ENCODE data around the gene SLC16A11. TPM values are rescaled to one million over a fixed set of nuclear protein-coding genes. Genes with fewer than 3 reads are reported as not detected.
A peak's percentile ranks its signal among the peaks of the same experiment; 100 is the strongest.

Gene SLC16A11
- total and polyA plus RNA-seq, 10 of the 15 experiments (the other 5 are each of a cell fraction or from before 2014, with no cell fraction given) = 0.11 to 2.7 (median 0.84) TPM

GRCh38 chr17:7014261-7014994, 29.5 kb downstream of the SLC16A11 start (continued):
- TF ChIP-seq PBX3 (IDR thresholded peaks at IDR 0.05; ENCODE audit: insufficient replicate concordance, low read depth, low read length) = no peak
- TF ChIP-seq ZNF207 (IDR thresholded peaks at IDR 0.05; ENCODE audit: borderline replicate concordance) = no peak
- TF ChIP-seq SIX5 (IDR thresholded peaks at IDR 0.05; ENCODE audit: low read depth, low read length, severe bottlenecking) = no peak
- TF ChIP-seq ZBTB33 (IDR thresholded peaks at IDR 0.05) = no peak
- TF ChIP-seq KDM1A (IDR thresholded peaks at IDR 0.05; ENCODE audit: borderline replicate concordance) = no peak
- no peak for TF ChIP-seq ZZZ3 (IDR thresholded peaks at IDR 0.05; ENCODE audit: control insufficient read depth, insufficient read length, low read depth)
- TF ChIP-seq CHD2 (IDR thresholded peaks at IDR 0.05; ENCODE audit: borderline replicate concordance, low read depth, low read length) = no peak

GRCh38 chr17:7011942-7012254, 32.0 kb downstream of the SLC16A11 start:
- no peak for DNase-seq (ENCODE audit: low read depth, low spot score)
- H3K9me3 ChIP-seq (replicated peaks; ENCODE audit: control insufficient read depth, insufficient read depth, low read length) = no peaks in the 10 kb centered on the region
- in situ Hi-C loops (cut with MboI) (loop anchor here (5.0 kb wide), 1 partner anchor 360 kb away; the partner anchor contains the start of genes C17orf100 and MED31), intact Hi-C loops (cut with micrococcal nuclease; ENCODE audit: unreplicated experiment) (loop anchor here (10.0 kb wide), 1 partner anchor 257 kb away; the partner anchor contains the start of gene XAF1)
- H3K9ac ChIP-seq (ENCODE audit: control insufficient read depth, insufficient read depth, low read length) = peak overlapping the region; percentile 96
- WGBS (ENCODE audit: insufficient coverage, insufficient replicate concordance, low lambda C conversion rate, missing lambda C conversion rate) = 0% methylated on average over 6 of the region's 6 CpGs
- ChIA-PET RAD21 (ENCODE audit: unreplicated experiment) (interaction anchor here (0.6 to 2.2 kb wide), 3 partner anchors 10 to 122 kb away, joined by 3 to 10 read pairs (median 3); no protein-coding TSS in a partner anchor), POLR2A (interaction anchor here (0.6 to 2.4 kb wide), 3 partner anchors 10 to 24 kb away, joined by 3 to 16 read pairs (median 6); partner anchors contain the start of gene SLC16A13), CTCF (interaction anchor here (0.6 to 15.9 kb wide), 6 partner anchors 6 to 168 kb away, joined by 3 to 237 read pairs (median 6); a partner anchor contains a TSS), SMC1A (ENCODE audit: uncharacterized antibody, unreplicated experiment) (interaction anchor here (4.0 kb wide), 1 partner anchor 9 kb away, joined by 15 read pairs; no protein-coding TSS in a partner anchor)
- H3K27me3 ChIP-seq (replicated peaks in 1 of 2; ENCODE audit: control insufficient read depth in 2 of 2, insufficient read depth in 2 of 2, low read length in 1 of 2) = no peaks in the 10 kb centered on the region
- peak overlapping the region; percentile 99 for H2AFZ ChIP-seq (ENCODE audit: control insufficient read depth, low read depth, low read length)
- peak overlapping the region; percentile 75 for H3K4me2 ChIP-seq (ENCODE audit: control insufficient read depth, insufficient read depth)
- ATAC-seq = no peak
- peak overlapping the region; percentile 100 for H3K4me3 ChIP-seq
- FAIRE-seq = no peak
- no peak for TF ChIP-seq ZNF217 (IDR thresholded peaks at IDR 0.05)
- 0 out of 2 replicates have a peak, but pooled peaks have one; percentile 7 for TF ChIP-seq FOXM1 (IDR thresholded peaks at IDR 0.05; ENCODE audit: low read depth, low read length)
- no peak for TF ChIP-seq TCF12 (IDR thresholded peaks at IDR 0.05; ENCODE audit: low read depth, low read length)
- no peaks in the 10 kb centered on the region for H4K20me1 ChIP-seq (ENCODE audit: control insufficient read depth, insufficient read depth)
- peaks cover 66% of the 10 kb centered on the region for H3K79me2 ChIP-seq (ENCODE audit: control insufficient read depth, insufficient read depth, low read length)
- H3K4me1 ChIP-seq (ENCODE audit: control insufficient read depth, insufficient read depth, low read length) = peaks cover 22% of the 10 kb centered on the region
- BruUV-seq (replicated peaks) = TSS peak; percentile 77
- peaks cover 0 to under 1% of the 10 kb centered on the region in 2 experiments; a peak in 2 of 4 replicates for H3K36me3 ChIP-seq (ENCODE audit: control insufficient read depth in 2 of 2, insufficient read depth in 2 of 2, low read length in 1 of 2)
- peak overlapping the region; percentile 100 for H3K27ac ChIP-seq (ENCODE audit: control insufficient read depth, insufficient read depth)

All from GM12878 (cell line).